SU-DHL-6 (cell line): ENCODE results near the gene CTRB1.

ENCODE experiments used
- EZH2phosphoT487 ChIP-seq: fragments of 200-600 bp; sonication (generic), shearing (Covaris generic); conservative IDR thresholded peaks from 2 replicates; pipeline ENCODE4 v1.6.1; 2018; ENCODE audit warnings: mild to moderate bottlenecking, antibody characterized with exemption, low read length, moderate library complexity, mixed read lengths
- TF ChIP-seq, protein P1 (sequence below): fragments of 200-600 bp; sonication (generic); IDR thresholded peaks from one replicate; pipeline ENCODE4 v1.5.1; 2017; ENCODE audit warnings: antibody characterized with exemption, mild to moderate bottlenecking, low read length, moderate library complexity; ENCODE audit not compliant: insufficient read depth, poor library complexity, severe bottlenecking

GRCh38 chr16:75273054-75273925, 54.5 kb downstream of the CTRB1 start:
- no peak for TF ChIP-seq EZH2phosphoT487
- TF ChIP-seq, protein P1, sequence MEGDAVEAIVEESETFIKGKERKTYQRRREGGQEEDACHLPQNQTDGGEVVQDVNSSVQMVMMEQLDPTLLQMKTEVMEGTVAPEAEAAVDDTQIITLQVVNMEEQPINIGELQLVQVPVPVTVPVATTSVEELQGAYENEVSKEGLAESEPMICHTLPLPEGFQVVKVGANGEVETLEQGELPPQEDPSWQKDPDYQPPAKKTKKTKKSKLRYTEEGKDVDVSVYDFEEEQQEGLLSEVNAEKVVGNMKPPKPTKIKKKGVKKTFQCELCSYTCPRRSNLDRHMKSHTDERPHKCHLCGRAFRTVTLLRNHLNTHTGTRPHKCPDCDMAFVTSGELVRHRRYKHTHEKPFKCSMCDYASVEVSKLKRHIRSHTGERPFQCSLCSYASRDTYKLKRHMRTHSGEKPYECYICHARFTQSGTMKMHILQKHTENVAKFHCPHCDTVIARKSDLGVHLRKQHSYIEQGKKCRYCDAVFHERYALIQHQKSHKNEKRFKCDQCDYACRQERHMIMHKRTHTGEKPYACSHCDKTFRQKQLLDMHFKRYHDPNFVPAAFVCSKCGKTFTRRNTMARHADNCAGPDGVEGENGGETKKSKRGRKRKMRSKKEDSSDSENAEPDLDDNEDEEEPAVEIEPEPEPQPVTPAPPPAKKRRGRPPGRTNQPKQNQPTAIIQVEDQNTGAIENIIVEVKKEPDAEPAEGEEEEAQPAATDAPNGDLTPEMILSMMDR: no peak
